Dermis blood vessel endothelial cell (primary cell): ENCODE data around the gene ZEB1. TPM values are rescaled to one million over a fixed set of nuclear protein-coding genes. Genes with fewer than 3 reads are reported as not detected.
"Not testable (repeated sequence)": the region's sequence is repeated elsewhere in the genome, so short reads cannot be mapped to it uniquely, and the experiment has no call there.

Experiments
- DNase-seq: peaks from one replicate; pipeline ENCODE4 v3.0.0; 2010
- total RNA-seq: library from RNA; depleted of rRNA; stranded (reverse); fragments of >200 nt; gene quantifications from 2 replicates; pipeline ENCODE4 v1.2.3, GENCODE V29; 2014

Gene ZEB1
- total RNA-seq, 1 donor from 2014 or later = 136 TPM

DNA sequence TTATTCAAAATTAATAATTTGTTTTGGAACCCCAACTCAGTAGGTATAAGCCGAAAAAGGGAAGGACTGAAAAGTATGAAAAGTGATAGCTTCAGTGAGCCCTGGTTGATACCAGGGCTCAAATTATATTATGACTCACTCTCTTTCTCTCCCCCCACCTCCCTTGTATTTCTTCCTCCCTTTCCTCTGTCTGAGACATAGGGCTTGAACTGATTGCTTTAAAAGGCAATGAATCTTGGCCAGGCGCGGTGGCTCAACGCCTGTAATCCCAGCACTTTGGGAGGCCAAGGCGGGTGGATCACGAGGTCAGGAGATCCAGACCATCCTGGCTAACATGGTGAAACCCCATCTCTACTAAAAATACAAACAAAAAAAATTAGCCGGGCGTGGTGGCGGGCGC is 108.3 kb downstream of the ZEB1 start:
- peak; percentile 82 for DNase-seq

DNA sequence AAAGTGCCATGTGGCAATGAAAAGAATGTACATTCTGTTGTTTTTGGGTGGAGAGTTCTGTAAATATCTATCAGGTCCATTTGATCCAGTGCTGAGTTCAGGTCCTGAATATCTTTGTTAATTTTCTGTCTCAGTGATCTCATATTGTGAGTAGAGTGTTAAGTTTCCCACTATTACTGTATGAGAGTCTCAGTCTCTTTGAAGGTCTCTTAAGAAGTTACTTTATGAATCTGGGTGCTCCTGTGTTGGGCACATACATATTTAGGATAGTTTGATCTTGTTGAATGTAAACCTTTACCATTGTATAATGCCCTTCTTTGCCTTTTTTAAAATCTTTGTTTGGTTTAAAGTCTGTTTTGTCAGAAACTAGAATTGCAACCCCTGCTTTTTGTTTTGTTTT is 109.5 kb downstream of the ZEB1 start:
- DNase-seq = not testable (repeated sequence)

DNA sequence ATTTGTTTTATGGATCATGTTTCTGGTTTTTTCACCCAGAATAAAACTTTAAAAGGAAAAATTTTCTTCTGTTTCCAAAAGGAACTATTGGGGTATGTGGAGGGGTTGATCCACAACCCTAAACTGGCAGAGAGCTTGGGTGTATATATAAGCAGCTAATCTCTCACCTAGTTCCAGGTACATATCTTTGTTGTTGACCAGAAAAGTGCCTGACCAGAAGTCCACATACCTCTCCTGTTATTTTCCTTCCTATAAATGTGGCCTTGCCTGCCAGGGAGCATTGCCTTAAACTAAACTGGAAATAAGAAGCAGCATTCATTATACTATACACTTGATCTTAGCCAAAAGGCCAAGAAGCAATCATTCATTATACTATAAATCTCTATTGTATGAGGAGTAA is 112.0 kb downstream of the ZEB1 start:
- no peak for DNase-seq

GRCh38 chr10:31437959-31438358 is 118.9 kb downstream of the ZEB1 start:
- no peak for DNase-seq

- DNase-seq = no peak
Observed at GRCh38 chr10:31451766-31452165, 132.8 kb downstream of the ZEB1 start.

- no peak for DNase-seq
Observed at GRCh38 chr10:31456468-31456867, 137.5 kb downstream of the ZEB1 start.

DNA sequence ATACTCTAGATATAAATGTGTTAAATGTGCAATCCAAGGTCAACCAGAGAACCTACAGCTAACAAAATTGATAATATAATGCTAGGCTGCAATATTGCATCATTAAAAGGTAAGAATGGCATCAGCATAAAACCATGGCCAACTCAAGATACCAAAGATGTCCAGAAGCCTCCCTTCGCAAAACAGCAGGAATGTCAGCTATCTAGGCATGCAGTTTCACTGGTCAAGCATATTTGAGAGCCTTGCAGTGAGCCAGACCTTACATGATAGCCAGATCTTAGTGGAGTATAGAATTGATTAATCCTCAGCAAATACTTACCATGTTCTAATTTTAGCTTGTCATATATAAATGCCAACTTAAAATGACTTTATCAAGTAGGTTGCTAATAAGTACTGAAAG is 138.8 kb downstream of the ZEB1 start:
- no peak for DNase-seq

- no peak for DNase-seq
Observed at GRCh38 chr10:31458974-31459373, 140.0 kb downstream of the ZEB1 start.

DNA sequence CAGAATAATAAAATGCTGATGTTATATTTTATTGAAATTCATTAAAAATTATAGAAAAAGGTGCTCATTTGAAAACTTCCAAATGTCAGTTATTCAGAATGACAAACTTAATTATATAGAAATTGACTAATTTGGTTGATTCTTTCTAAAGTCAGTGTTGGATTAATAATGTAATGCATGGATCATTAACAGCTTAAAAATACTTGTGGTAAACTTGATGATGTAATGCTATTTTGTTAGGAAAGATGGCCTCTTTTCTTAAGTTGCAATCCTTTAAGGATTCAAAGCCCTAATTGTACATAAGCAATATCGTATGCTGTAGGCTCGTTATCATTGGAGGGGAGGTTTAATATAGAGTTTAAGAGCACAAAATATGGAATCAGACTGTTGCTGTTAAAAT is 141.2 kb downstream of the ZEB1 start:
- no peak for DNase-seq

DNA sequence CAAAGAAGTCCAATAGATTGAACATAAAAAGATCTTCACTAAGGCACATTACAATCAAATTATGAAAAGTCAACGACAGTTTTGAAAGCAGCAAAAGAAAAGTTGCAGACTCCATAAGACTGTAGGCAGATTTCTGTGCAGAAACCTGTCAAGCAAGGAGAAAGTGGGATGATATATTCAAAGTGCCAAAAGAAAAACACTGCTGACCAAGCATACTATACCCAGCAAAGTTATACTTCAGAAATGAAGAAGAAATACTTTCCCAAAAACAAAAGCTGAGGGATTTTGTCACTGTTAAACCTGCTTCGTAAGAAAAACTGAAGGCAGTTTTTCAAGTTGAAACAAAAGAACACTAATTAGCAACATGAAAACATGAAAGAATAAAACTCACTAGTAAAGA is 145.5 kb downstream of the ZEB1 start:
- no peak for DNase-seq

- DNase-seq = no peak
Observed at GRCh38 chr10:31466313-31466712, 147.3 kb downstream of the ZEB1 start.

DNA sequence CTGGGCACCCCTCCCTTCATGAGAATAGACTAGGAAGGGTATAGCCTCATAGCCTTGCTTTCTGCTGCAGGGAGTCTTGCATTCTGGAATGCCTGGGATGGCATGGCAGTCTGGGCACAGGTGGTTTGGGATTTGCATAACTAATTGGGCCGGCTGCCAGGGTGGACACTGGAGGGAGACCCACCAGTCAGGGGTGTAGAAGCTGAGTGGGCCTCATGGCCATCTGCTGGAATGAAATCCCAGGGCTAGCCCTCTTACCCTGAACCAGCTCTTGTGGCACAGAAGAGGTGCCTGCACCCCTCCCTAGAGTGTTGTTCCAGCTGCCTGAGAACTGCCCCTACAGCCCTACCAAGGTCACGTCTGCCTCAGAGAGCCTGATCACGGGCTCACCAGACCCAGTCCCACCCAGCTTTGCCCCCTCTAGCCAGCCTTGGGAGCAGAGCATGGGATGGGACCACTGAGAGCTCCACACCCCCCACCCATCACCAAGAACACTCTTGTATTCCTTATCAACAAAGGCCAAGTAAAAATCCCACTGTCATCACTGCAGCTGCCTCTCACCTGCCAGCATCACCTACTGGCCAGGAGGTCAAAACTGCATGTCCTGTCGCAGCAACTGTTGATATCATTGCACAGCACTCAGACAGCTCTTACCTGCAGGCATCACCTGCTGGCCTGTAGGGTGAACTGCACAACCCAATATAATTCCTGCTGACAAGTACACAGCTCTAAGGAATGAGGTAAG is 148.9 kb downstream of the ZEB1 start:
- DNase-seq = peak; percentile 57

DNA sequence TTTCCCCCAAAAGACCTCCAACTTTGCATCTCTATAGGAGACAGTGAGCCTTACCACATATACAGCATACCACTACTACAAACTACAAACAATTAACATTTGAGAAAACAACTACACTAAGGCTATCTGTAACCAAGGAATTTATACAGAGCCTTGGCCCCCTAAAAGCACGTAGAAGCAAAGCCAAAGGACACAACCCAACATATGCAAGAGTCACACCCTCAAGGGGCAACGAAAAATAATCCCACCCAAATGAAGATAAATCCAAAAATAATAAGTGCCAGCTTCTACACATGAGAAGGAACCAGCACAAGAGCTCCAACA is 149.5 kb downstream of the ZEB1 start:
- no peak for DNase-seq

DNA sequence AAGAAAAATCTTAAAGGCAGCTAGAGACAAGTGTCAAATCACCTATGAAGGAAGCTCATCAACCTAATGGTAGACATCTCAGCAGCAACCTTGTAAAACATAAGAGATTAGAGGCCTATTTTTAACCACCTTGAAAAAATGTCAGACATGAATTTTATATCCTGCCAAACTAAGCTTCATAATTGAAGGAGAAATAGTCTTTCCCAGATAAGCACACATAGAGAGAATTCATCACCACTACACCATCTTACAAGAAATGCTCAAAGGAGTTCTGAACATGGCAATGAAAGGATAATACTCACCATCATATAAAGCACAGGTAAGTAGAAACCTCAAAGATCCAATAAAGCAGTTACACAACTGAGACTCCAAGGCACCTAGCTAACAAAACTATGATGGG is 156.5 kb downstream of the ZEB1 start:
- DNase-seq = no peak

GRCh38 chr10:31476088-31476487 is 157.1 kb downstream of the ZEB1 start:
- no peak for DNase-seq

DNA sequence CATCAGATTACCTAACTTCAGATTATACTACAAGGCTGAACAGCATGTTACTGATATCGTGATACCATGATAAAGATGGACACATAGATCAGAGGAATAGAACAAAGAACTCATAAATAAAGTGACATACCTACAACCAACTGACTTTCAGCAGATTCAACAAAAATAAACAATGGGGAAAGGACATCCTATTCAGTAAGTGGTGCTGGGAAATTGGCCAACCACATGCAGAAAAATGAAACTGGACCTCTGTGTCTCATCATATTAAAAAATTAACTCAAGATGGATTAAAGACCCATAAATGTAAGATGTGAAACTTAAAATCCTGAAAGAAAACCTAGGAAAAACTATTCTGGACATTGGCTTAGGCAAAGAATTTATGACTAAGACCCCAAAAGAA is 158.6 kb downstream of the ZEB1 start:
- DNase-seq = no peak

DNA sequence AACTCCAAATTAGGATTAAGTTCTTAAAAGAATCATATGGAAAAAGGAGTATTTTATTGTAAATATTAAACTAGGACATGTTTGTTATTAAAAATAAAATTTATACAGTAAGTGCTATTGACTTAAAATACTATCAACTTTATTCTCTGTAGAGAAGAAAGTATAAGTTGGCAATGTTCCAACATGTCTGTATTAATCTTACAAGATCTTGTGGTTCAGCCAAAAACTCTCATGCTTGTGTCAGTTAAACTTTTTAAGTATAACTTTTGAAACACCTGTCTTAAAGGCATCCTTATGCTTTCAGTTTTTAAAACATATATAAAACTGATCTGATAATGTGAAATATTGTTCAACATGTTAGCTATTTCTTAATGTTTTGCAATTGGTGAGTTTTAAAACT is 160.7 kb downstream of the ZEB1 start:
- DNase-seq = peak; percentile 27

- no peak for DNase-seq
Observed at GRCh38 chr10:31483546-31483945, 164.5 kb downstream of the ZEB1 start.

- DNase-seq = no peak
Observed at GRCh38 chr10:31484431-31485135, 165.6 kb downstream of the ZEB1 start.

- peak; percentile 70 for DNase-seq
Observed at GRCh38 chr10:31490858-31491504, 172.0 kb downstream of the ZEB1 start.

DNA sequence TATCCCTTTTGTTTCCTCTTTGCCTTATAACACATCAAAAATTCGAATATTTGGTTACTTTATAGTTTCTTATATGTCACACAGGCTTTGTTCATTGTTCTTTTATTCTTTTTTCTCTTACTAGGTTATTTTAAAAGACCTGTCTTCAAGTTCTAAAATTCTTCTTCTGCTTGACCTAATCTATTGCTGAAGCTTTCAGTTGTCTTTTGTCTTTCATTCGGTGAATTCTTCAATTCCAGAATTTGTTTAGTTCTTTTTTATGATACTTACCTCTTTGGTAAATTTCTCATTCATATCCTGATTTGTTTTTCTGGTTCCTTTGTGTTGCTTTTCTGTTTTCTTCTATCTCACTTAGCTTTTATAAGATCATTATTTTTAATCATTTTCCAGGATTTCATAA is 188.4 kb downstream of the ZEB1 start:
- DNase-seq = no peak

- no peak for DNase-seq
Observed at GRCh38 chr10:31508234-31508633, 189.2 kb downstream of the ZEB1 start.

DNA sequence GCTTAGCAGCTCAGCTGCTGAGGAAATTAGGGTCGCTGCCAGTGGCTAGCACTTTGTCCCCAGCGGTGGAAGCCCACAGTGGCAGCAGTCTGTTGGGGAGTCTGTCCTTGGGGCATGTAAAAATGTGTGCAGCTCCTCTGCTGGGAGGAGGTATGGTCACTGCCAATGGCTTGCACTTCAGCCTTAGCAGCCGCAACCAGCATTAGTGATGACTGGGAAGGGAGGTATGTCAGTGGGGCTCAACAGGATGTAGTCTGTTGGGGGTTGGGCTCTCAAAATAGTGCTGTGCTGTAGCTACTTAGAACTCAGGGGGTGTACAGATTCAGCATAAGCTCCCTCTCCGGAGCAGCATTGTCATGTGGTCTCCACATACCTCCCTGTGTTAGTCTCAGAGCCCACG is 189.9 kb downstream of the ZEB1 start:
- no peak for DNase-seq

GRCh38 chr10:31509989-31510388 is 191.0 kb downstream of the ZEB1 start:
- no peak for DNase-seq
